ENCODE results near the gene JPH4. TPM values are rescaled to one million over a fixed set of nuclear protein-coding genes. Genes with fewer than 3 reads are reported as not detected.

Gene JPH4
- polyA plus RNA-seq, 3 donors: 2.2 to 4.1 (median 3.7) TPM

DNA sequence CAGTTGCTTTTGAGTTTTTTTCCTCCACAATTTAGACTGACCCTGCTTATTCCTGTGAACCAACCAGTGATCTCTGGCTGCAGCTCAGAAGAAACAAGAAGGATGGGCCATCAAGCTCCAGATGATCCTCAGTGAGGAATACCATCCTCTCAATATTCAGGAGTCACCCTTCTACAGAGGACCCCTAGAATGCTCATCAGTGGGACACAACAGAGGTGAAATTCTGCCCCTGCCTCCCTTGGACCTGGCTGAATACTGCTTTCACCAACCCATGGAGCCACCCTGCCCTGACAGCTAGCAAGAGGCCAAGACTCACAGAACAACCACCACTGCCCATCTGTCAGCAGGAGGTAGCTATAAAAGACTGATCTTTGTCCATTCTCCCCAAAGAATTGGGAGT is 48.4 kb upstream of the JPH4 start:
- no peak overlapping the region for H3K9ac ChIP-seq (ENCODE audit: insufficient read depth, low read length, poor library complexity, severe bottlenecking)
- TF ChIP-seq, protein P1, sequence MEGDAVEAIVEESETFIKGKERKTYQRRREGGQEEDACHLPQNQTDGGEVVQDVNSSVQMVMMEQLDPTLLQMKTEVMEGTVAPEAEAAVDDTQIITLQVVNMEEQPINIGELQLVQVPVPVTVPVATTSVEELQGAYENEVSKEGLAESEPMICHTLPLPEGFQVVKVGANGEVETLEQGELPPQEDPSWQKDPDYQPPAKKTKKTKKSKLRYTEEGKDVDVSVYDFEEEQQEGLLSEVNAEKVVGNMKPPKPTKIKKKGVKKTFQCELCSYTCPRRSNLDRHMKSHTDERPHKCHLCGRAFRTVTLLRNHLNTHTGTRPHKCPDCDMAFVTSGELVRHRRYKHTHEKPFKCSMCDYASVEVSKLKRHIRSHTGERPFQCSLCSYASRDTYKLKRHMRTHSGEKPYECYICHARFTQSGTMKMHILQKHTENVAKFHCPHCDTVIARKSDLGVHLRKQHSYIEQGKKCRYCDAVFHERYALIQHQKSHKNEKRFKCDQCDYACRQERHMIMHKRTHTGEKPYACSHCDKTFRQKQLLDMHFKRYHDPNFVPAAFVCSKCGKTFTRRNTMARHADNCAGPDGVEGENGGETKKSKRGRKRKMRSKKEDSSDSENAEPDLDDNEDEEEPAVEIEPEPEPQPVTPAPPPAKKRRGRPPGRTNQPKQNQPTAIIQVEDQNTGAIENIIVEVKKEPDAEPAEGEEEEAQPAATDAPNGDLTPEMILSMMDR (IDR thresholded peaks at IDR 0.05): no peak
- no peak overlapping the region for H3K4me3 Mint-ChIP-seq

DNA sequence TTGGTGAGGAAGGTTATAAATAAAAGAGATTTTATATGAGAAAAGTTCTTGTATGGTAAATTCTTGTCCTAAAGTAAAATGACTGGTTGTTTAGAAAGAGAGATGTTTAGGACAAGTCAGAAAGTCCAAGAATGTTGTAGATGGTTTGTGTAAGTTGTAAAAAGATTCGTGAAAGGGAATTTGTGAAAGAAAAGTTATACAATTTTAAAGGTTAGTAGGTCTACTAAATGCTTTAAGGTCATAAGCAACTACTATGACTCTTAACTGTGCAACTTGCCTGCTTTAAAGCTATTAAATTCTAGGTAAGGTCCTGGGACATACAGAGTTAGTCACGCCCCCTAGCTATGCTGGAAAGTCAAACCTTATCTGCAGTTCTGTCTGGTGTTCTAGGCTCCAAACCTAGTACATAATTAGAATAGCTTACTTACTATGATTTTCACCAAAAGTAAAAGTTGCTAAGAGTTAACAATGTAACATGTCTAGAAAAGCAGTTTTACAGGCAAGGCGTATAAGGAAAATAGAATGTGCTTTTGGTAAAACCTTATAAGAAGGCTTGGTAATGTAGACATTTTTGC is 46.3 kb upstream of the JPH4 start:
- H3K4me2 ChIP-seq (replicated peaks; ENCODE audit: extremely low read depth, low read length, poor library complexity, severe bottlenecking): no peak overlapping the region
- intact Hi-C loops (cut with micrococcal nuclease): no loop called here
- H3K27me3 ChIP-seq (ENCODE audit: control insufficient read depth in 2 of 2, insufficient read depth in 2 of 2, low read length in 2 of 2): no peaks in the 10 kb centered on the region
- H3K27ac ChIP-seq (ENCODE audit: low read depth in 1 of 2, low read length in 2 of 2): no peak overlapping the region
- peaks cover 9 to 27% (median 17%) of the 10 kb centered on the region in 7 donors for H3K9me3 Mint-ChIP-seq
- no peak overlapping the region for H3K4me3 Mint-ChIP-seq
- H3K79me2 ChIP-seq (ENCODE audit: insufficient read depth, low read length): no peaks in the 10 kb centered on the region
- TF ChIP-seq, protein P1 (IDR thresholded peaks at IDR 0.05): no peak
- no peaks in the 10 kb centered on the region for H3K36me3 ChIP-seq (replicated peaks in 1 of 2; ENCODE audit: control insufficient read depth in 1 of 2, insufficient read depth in 2 of 2, low read length in 2 of 2)
- no peak overlapping the region for H3K27ac Mint-ChIP-seq
- no peaks in the 10 kb centered on the region for H3K4me1 Mint-ChIP-seq
- peaks cover 1 to 3% (median 2%) of the 10 kb centered on the region in 3 donors for H3K27me3 Mint-ChIP-seq (ENCODE audit: low read depth in 3 of 3)
- H3K9me3 ChIP-seq (replicated peaks in 1 of 2; ENCODE audit: control insufficient read depth in 1 of 2, insufficient read depth in 1 of 2, low read length in 2 of 2): peaks cover 11 to 16% of the 10 kb centered on the region in 2 donors
- no peak overlapping the region for H3K9ac ChIP-seq (ENCODE audit: insufficient read depth, low read length, poor library complexity, severe bottlenecking)
- WGBS (ENCODE audit: insufficient coverage): no CpG with 5 or more reads among the region's 3 CpGs
- no peak for DNase-seq
- no peaks in the 10 kb centered on the region for H3K4me1 ChIP-seq (ENCODE audit: control insufficient read depth in 1 of 2, insufficient read depth in 2 of 2, low read length in 2 of 2)
- H2AFZ ChIP-seq (ENCODE audit: insufficient read depth, low read depth, low read length, poor library complexity, severe bottlenecking): no peak overlapping the region
- no peaks in the 10 kb centered on the region for H4K20me1 ChIP-seq (ENCODE audit: insufficient read depth, low read length)
- no peak overlapping the region for H3K4me3 ChIP-seq (replicated peaks in 1 of 3; ENCODE audit: low read depth in 2 of 3, low read length in 3 of 3)
- H3K36me3 Mint-ChIP-seq: no peaks in the 10 kb centered on the region

More for the DNA sequence above, 48.4 kb upstream of the JPH4 start:
- H3K4me3 ChIP-seq (replicated peaks in 1 of 3; ENCODE audit: low read depth in 2 of 3, low read length in 3 of 3): no peak overlapping the region
- no peak overlapping the region for H3K27ac ChIP-seq (ENCODE audit: low read depth in 1 of 2, low read length in 2 of 2)
- no peak overlapping the region for H2AFZ ChIP-seq (ENCODE audit: insufficient read depth, low read depth, low read length, poor library complexity, severe bottlenecking)
- peaks cover 11 to 16% of the 10 kb centered on the region in 2 donors for H3K9me3 ChIP-seq (replicated peaks in 1 of 2; ENCODE audit: control insufficient read depth in 1 of 2, insufficient read depth in 1 of 2, low read length in 2 of 2)
- no peaks in the 10 kb centered on the region for H4K20me1 ChIP-seq (ENCODE audit: insufficient read depth, low read length)
- H3K36me3 ChIP-seq (replicated peaks in 1 of 2; ENCODE audit: control insufficient read depth in 1 of 2, insufficient read depth in 2 of 2, low read length in 2 of 2): no peaks in the 10 kb centered on the region
- Mint-ChIP-seq H3K27me3 (ENCODE audit: low read depth in 3 of 3) (peaks cover 5 to 6% (median 5%) of the 10 kb centered on the region in 3 donors), H3K4me1 (peaks cover under 1% of the 10 kb centered on the region), H3K27ac (no peak overlapping the region), H3K9me3 (peaks cover 9 to 27% (median 17%) of the 10 kb centered on the region in 7 donors), H3K36me3 (no peaks in the 10 kb centered on the region)
- no peak overlapping the region for H3K4me2 ChIP-seq (replicated peaks; ENCODE audit: extremely low read depth, low read length, poor library complexity, severe bottlenecking)
- no peaks in the 10 kb centered on the region for H3K27me3 ChIP-seq (ENCODE audit: control insufficient read depth in 2 of 2, insufficient read depth in 2 of 2, low read length in 2 of 2)
- DNase-seq: no peak
- no peaks in the 10 kb centered on the region for H3K4me1 ChIP-seq (ENCODE audit: control insufficient read depth in 1 of 2, insufficient read depth in 2 of 2, low read length in 2 of 2)
- no peaks in the 10 kb centered on the region for H3K79me2 ChIP-seq (ENCODE audit: insufficient read depth, low read length)
- intact Hi-C loops (cut with micrococcal nuclease): no loop called here

Measured in CD14-positive monocyte (primary cell).